Spleen (tissue), 7 donors: ENCODE measurements around the gene VENTX.

Experiments
- POLR2A ChIP-seq, 3 donors: fragments of 450-650 bp; IDR thresholded peaks; one replicate each; pipeline ENCODE4 v1.5.1; 2017; ENCODE audit warnings: antibody characterized with exemption in 3 of 3, mild to moderate bottlenecking in 1 of 3
- POLR2AphosphoS5 ChIP-seq, 3 donors: sonication (generic); formaldehyde crosslinking; IDR thresholded peaks; one replicate each; pipeline ENCODE4 v1.5.1; 2017; ENCODE audit warnings: antibody characterized with exemption in 3 of 3
- TF ChIP-seq, protein P1 (sequence below), 11 experiments: fragments of 200-600 bp in 7 of 11; fragments of 450-650 bp in 4 of 11; sonication (generic) in 4 of 11; IDR thresholded peaks in 8 of 11; conservative IDR thresholded peaks in 3 of 11; 1 replicate in 7 of 11; 2 replicates in 4 of 11; pipeline versions ENCODE4 v1.4.0 to v1.8.0; 2016 to 2021; ENCODE audit warnings: antibody characterized with exemption in 11 of 11, inconsistent platforms in 4 of 11, mild to moderate bottlenecking in 1 of 11
- donor health status: DM: no; HTN: no; CAD: no; lungs with moderate emphysema.
- donor health status: DM: no; HTN: no; CAD: no.
- donor health status: DM: no; HTN: no; CAD: no.

DNA sequence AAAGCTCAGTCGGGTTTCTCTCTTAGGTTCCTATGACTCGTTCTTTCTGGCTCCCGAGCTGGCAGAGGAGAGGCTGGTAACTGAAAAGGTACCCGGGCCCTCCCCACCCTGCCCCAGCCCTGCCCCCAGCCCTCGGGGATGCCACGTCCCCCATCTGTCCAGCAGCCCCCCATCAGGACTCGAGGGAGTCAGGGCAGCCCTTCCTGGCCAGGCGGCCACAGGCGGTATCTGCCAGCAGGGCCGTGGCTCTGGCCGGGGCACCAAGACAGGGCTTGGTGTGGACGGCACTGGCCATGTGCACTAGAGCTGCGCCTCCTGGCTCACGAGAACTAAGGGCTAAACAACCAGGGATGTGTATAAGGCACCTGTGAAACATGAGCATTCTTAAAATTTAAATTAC, 47.9 kb upstream of the VENTX start:
- TF ChIP-seq, protein P1, sequence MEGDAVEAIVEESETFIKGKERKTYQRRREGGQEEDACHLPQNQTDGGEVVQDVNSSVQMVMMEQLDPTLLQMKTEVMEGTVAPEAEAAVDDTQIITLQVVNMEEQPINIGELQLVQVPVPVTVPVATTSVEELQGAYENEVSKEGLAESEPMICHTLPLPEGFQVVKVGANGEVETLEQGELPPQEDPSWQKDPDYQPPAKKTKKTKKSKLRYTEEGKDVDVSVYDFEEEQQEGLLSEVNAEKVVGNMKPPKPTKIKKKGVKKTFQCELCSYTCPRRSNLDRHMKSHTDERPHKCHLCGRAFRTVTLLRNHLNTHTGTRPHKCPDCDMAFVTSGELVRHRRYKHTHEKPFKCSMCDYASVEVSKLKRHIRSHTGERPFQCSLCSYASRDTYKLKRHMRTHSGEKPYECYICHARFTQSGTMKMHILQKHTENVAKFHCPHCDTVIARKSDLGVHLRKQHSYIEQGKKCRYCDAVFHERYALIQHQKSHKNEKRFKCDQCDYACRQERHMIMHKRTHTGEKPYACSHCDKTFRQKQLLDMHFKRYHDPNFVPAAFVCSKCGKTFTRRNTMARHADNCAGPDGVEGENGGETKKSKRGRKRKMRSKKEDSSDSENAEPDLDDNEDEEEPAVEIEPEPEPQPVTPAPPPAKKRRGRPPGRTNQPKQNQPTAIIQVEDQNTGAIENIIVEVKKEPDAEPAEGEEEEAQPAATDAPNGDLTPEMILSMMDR (IDR thresholded peaks at IDR 0.05 in 8 of 11, conservative IDR thresholded peaks at IDR 0.05 in 3 of 11) = no peak
- no peak for TF ChIP-seq POLR2A (IDR thresholded peaks at IDR 0.05)
- TF ChIP-seq POLR2AphosphoS5 (IDR thresholded peaks at IDR 0.05) = no peak
